ENCODE results near the gene SORCS1. TPM values are rescaled to one million over a fixed set of nuclear protein-coding genes. Genes with fewer than 3 reads are reported as not detected.

Gene SORCS1
- total RNA-seq, 1 experiment from 2014 or later, result 1.7 TPM

GRCh38 chr10:106981452-106982075, 182.9 kb downstream of the SORCS1 start:
- TF ChIP-seq, protein P1, sequence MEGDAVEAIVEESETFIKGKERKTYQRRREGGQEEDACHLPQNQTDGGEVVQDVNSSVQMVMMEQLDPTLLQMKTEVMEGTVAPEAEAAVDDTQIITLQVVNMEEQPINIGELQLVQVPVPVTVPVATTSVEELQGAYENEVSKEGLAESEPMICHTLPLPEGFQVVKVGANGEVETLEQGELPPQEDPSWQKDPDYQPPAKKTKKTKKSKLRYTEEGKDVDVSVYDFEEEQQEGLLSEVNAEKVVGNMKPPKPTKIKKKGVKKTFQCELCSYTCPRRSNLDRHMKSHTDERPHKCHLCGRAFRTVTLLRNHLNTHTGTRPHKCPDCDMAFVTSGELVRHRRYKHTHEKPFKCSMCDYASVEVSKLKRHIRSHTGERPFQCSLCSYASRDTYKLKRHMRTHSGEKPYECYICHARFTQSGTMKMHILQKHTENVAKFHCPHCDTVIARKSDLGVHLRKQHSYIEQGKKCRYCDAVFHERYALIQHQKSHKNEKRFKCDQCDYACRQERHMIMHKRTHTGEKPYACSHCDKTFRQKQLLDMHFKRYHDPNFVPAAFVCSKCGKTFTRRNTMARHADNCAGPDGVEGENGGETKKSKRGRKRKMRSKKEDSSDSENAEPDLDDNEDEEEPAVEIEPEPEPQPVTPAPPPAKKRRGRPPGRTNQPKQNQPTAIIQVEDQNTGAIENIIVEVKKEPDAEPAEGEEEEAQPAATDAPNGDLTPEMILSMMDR (conservative IDR thresholded peaks at IDR 0.05), result no peak
- Histone ChIP-seq H2BK5ac (ENCODE audit: insufficient read length, low read length) (no peak overlapping the region), H4K91ac (ENCODE audit: insufficient read length, low read depth, low read length) (no peak overlapping the region), H3K4me1 (ENCODE audit: insufficient read depth, low read length) (no peaks in the 10 kb centered on the region), H3K9me3 (ENCODE audit: control insufficient read depth, low read depth, low read length) (no peaks in the 10 kb centered on the region), H2AK5ac (ENCODE audit: insufficient read length, low read length) (no peak overlapping the region), H3K4me2 (ENCODE audit: insufficient read depth, insufficient read length, low read length) (no peak overlapping the region), H3K27ac (ENCODE audit: insufficient read length, low read depth, low read length) (no peak overlapping the region), H2BK20ac (ENCODE audit: low read depth, low read length, poor library complexity, severe bottlenecking) (no peak overlapping the region), H3K4ac (ENCODE audit: low read depth, low read length) (no peak overlapping the region), H2BK12ac (ENCODE audit: insufficient read length, low read depth, low read length) (no peak overlapping the region), H4K8ac (replicated peaks; ENCODE audit: insufficient read length, low read depth, low read length) (no peak overlapping the region), H2AFZ (ENCODE audit: low read length) (no peak overlapping the region), H3K23me2 (ENCODE audit: insufficient read length, low read depth, low read length, poor library complexity, severe bottlenecking) (no peaks in the 10 kb centered on the region), H3K23ac (ENCODE audit: insufficient read length, low read depth, low read length) (no peak overlapping the region), H3K9ac (ENCODE audit: extremely low read depth, insufficient read length, low read length) (no peak overlapping the region), H3T11ph (ENCODE audit: low read length) (no peak overlapping the region), H3K18ac (ENCODE audit: insufficient read length, low read depth, low read length) (no peak overlapping the region), H3K27me3 (ENCODE audit: insufficient read depth, low read length) (no peaks in the 10 kb centered on the region), H3K79me2 (ENCODE audit: insufficient read depth, low read length) (no peaks in the 10 kb centered on the region), H3K14ac (ENCODE audit: insufficient read depth, low read length) (no peak overlapping the region), H4K20me1 (ENCODE audit: control insufficient read depth, insufficient read depth, insufficient read length) (no peaks in the 10 kb centered on the region), H2BK120ac (ENCODE audit: low read depth, low read length, poor library complexity, severe bottlenecking) (no peak overlapping the region), H3K56ac (ENCODE audit: insufficient read length, low read depth, low read length) (no peak overlapping the region), H3K79me1 (ENCODE audit: insufficient read depth, low read depth, low read length, poor library complexity, severe bottlenecking) (no peaks in the 10 kb centered on the region), H2BK15ac (ENCODE audit: low read depth, low read length) (no peak overlapping the region), H4K5ac (ENCODE audit: insufficient read length, low read depth, low read length) (no peak overlapping the region)
- Mint-ChIP-seq H3K27ac (no peak overlapping the region), H3K36me3 (ENCODE audit: insufficient read depth in 1 of 3, low read depth in 3 of 3) (peaks cover 0 to 2% (median 0%) of the 10 kb centered on the region in 3 experiments; a peak in 1 of 7 replicates), H3K9me3 (peaks cover 0 to 2% of the 10 kb centered on the region in 2 experiments; a peak in 2 of 5 replicates), H3K4me3 (no peak overlapping the region), H3K4me1 (peaks cover 10 to 15% of the 10 kb centered on the region in 2 experiments), H3K27me3 (ENCODE audit: low read depth) (peaks cover 1% of the 10 kb centered on the region)
- no peak for DNase-seq
- WGBS (ENCODE audit: extremely low coverage, insufficient read length, low lambda C conversion rate), result no CpG with 5 or more reads among the region's 6 CpGs

All from H9 (cell line).